GM18868 (cell line): Measurements from ENCODE around the gene MRPL37.

ENCODE experiments used
- ATAC-seq: cut with Tn5 transposase; IDR thresholded peaks from one replicate; pipeline ENCODE4 v1.9.1; 2021; ENCODE audit warnings: mild to moderate bottlenecking, moderate library complexity; ENCODE audit not compliant: unreplicated experiment

The MRPL37 gene

GRCh38 chr1:54238353-54239034, 38.5 kb downstream of the MRPL37 start:
- ATAC-seq = no peak

- no peak for ATAC-seq
Measured at GRCh38 chr1:54239035-54239383, 39.0 kb downstream of the MRPL37 start.

- no peak for ATAC-seq
Measured at GRCh38 chr1:54239631-54240031, 39.7 kb downstream of the MRPL37 start.

GRCh38 chr1:54240741-54241335, 40.9 kb downstream of the MRPL37 start:
- ATAC-seq = no peak

DNA sequence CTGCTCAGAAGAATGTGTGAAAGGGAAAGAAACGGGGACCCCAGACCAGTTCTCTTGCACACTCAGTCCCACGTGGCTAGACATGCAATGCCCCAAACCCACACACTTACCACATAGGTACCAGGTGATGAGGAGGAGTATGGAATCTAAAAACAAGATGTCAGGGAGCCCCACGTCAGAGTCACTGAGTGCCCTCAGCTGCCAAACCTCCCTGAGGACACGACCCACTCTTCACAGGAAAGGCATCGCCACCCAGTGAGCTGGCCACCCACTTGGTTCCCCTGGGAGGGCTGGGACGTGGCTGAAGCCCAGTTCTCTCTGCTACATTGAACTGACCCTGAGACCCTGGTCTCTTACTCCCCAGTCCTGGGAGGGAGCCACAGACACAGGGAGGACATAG, 41.4 kb downstream of the MRPL37 start:
- no peak for ATAC-seq

DNA sequence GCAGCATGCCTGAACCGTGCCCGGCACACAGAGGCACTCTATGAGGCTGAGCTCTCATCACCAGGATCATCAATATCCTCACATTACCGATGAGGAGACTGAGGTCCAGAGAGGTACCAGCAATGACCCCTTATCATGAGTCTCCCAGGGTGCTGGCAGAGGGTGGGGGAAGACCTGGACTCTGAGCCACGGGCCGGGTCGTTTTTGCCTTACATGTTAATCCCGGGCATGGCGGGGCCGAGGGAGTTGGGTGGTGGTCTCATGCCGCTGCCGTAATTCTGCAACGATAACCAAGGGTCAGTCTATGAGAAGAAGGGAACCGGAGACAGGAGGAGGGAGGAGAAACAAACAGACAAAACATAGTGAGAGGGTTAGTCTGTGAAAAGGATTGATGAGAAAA, 43.1 kb downstream of the MRPL37 start:
- ATAC-seq = no peak

DNA sequence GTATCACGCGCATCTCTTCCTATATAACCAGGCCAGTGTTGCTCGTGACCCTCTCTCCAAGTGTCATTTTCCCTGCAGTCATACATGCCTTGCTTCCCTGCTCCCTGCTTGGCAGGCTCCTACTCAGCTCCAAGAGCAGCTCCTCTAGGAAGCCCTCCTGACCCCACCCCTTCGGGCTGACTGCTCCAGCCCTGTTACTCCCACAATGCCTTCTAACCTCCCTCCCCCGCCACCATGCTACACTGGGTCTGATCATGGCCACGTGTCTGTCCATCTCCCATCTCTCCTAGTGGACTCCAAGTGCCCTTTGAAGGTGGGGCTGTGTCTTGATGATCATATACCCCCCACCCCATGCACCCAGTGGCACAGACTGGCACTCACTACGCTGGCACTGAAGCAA, 44.7 kb downstream of the MRPL37 start:
- no peak for ATAC-seq

DNA sequence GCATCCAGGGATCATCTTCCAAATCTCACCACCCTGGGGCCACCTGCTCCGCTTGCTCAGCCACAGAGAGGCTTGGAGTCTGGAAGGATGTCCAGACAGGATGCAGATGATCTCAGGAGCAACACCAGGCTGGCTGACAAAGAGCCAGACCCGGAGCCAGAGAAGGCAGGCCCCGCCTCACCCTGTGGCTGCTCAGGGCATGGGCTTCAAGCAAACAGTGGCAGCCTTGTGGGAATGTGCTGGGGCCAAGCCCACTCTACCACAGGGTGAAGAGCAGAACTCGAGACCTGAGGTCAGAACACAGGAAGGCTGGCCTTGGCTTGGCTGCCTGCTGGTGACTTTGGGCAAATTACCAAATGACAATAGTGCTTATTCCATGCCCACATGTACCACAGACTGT, 45.5 kb downstream of the MRPL37 start:
- no peak for ATAC-seq

DNA sequence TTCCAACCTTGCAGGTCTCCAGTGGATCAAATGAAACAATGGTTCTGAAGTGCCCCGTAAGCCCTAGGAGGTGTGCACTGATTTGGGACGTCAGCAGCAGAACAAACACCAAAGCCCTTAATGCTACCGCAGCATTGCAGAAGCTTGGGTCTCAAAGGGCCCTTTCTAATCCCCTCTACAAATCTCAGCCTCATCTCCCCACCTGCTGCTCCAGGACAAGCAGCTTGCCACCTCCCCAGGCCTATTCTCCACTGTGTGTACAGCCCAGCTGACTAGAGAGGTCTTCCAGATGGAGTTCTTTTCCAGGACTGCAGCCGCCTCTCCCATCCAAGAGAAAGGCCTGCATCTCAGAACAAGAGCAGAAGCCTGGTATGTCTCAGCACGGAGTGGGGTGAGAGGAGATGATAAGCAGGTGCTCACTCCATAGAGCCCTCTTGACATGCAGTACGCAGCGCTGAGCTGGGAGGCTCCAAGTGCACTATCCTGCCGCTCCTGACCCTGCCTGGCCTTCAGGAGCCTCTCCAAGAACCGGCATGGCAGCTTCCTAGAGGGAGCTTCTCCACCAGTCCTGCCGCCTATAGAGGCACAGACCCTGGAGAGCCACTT, 46.3 kb downstream of the MRPL37 start:
- no peak for ATAC-seq

- no peak for ATAC-seq
Measured at GRCh38 chr1:54247863-54248515, 48.0 kb downstream of the MRPL37 start.

DNA sequence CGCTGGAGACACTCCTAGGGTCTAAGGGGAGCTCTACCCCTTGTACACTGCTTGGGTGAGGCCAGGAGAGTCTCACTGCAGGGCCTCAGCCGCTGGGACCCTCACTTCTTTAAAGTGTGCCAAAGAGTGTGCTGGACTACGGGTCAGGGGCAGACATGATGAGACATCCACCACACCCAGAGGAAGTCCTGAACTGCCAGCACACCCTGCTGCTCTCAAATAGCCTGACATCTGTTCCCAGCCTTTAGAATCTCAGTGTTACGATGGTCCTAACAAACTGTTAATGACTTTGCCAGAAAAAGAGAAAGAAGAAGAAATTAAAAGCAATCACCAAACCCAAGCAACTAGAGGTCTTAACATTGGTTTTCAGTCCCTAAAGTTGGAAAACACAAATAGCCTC, 49.0 kb downstream of the MRPL37 start:
- ATAC-seq = no peak

- no peak for ATAC-seq
Measured at GRCh38 chr1:54249819-54250435, 50.0 kb downstream of the MRPL37 start.

- no peak for ATAC-seq
Measured at GRCh38 chr1:54250670-54251069, 50.7 kb downstream of the MRPL37 start.

DNA sequence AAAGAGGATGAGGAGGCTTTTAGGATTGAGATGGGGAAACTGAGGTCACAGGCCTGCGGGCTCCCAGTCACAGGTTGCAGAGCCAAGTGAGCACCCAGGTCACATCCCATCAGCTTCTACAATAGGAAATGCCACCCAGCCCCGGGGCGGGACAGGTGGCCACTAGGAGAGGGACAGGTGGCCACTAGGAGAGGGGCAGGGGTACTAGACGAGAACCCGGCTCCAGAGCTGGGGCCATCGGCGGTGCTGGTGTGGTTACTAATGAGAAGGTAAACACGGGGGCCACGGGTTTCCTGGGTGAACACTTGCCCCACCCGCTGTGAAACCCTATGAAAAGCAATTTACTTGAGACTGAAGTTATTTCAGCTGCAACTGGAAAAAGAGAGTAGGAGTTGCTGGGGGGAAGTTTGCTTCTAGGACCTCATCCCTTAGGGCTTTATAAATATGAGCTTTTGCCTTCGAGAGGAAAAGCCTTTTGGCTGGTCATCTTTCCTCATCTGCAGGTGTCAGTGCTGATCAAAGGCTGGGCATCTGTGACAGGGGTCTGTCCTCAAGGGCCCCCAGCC, 52.5 kb downstream of the MRPL37 start:
- no peak for ATAC-seq

GRCh38 chr1:54253480-54253879, 53.5 kb downstream of the MRPL37 start:
- ATAC-seq = no peak

DNA sequence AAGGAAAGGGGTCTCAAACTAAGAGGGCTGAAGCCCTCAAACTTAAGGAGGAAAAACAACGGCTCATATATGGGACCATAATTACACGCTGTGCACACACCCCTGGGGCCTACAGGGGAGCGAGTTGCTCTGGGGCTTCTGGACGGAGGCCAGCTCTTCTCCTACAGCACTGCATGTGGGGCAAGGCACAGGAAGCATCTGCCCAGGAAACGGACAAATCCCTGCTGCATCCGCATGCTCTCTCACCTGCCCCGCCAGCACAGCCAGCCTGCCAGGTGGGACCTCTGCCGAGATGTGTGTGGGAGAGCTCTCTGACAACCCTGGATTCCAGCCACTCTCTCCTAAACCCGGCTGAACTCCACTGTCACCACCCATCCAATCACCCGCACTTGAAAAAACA, 54.1 kb downstream of the MRPL37 start:
- no peak for ATAC-seq

DNA sequence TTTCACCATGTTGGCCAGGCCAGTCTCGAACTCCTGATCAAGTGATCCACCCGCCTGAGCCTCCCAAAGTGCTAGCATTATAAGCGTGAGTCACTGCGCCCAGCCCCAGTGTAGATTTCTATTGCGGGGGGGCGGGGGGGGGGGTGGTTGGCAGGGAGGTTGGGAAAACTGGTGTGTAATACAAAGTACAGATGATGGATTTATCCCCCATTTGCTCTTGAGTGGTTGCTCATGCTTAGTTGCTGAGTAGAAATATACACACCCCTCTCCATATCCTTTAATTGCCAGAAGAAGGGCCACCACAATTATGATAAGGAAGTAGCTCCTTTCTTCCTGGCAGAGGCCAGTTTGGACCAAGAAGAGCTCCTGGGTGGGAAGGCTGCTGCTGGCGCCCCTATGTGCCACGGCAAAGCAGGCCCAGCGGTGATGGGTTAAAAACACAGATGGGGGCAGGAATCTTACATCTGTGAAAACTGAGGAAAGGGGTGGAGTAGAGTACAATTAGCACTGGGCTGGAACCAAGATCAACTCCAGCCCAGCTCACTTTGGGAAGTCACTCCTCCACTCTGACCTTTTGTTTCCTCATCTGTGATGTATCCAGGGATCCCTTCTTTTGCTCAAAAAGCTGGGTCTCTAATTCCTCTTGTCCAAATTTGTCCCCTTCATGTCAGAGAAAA, 55.2 kb downstream of the MRPL37 start:
- ATAC-seq = no peak

- ATAC-seq = no peak
Measured at GRCh38 chr1:54256522-54257345, 56.8 kb downstream of the MRPL37 start.

DNA sequence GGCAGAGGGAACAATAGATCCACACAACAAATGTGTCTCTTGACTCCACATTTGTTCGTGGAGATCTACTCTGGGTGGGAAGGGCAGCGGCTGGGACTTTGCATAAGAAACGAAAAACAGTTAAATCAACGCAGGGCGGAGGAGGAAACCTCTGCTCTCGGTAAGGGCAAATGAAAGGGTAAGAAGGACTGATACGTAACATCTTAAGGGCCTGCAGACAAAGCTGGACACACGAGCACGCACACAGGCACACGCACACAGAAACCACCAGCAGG, 57.3 kb downstream of the MRPL37 start:
- no peak for ATAC-seq

- ATAC-seq = no peak
Measured at GRCh38 chr1:54257876-54258275, 57.9 kb downstream of the MRPL37 start.
